Measurements from ENCODE around the gene GPC5. TPM values are rescaled to one million over a fixed set of nuclear protein-coding genes. Genes with fewer than 3 reads are reported as not detected.
"Not testable (repeated sequence)": the region's sequence is repeated elsewhere in the genome, so short reads cannot be mapped to it uniquely, and the experiment has no call there.

Gene GPC5
- 2.2 TPM for total RNA-seq

DNA sequence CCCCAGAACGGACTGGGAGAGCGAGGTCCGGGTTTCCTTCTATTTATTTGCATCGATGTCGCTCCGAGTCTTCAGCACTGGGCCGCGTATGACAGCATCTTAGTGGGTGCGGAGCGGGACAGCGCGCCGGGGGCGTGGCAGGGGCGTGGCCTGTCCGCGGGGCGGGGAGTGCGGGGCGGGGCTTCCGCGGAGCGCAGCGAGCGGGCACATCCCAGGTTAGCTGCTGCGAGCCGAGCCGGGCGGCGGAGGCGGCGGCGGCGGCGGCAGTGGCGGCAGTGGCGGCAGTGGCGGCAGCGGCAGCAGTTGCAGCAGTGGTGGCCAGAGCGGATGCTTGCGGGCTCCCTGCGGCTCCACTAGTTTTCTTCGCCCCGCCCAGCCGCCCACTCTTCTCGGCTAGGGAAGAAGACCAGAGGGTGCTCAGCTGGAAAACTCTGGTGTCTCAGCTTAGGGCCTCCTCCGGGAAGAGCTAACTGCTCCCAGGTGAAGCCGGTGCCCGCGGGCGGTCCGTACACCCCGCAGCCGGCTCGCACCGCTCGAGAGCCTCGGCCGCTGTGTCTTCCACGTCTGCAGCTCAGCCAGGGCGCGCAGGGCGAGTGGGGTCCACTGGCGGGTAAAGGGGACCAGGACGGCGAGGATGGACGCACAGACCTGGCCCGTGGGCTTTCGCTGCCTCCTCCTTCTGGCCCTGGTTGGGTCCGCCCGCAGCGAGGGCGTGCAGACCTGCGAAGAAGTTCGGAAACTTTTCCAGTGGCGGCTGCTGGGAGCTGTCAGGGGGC, at the start of gene GPC5:
TSS of gene GPC5 (plus strand) at position 209 of the 776 bp plus-strand sequence.
- peak; percentile 39 for DNase-seq

DNA sequence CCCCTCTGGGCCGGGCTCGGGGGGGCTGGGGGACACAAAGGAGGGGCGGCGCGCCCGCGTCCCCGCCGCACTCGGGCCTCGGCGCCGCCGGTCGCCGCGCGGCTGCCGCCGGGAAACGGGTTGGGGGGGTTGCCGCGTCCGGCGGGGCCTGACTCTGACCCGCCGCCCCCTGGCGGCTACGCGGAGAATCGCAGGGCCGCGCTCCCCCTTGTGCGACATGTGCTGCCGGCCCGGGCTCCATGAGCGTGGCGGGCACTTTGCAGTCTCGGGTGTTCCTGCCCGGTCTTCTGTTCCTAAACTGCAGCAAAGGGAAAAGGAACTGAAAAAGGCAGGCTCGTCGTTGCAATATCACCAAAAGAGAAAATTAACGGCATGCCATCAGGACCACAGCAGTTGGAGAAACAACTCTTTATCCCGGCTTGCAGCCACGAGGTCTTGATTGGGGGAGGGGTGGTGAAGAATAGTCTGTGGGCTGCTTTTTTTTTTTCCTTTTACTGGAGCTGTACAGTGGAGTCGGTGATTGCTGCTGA, 49.5 kb upstream of the GPC5 start:
- DNase-seq, result peak; percentile 78

DNA sequence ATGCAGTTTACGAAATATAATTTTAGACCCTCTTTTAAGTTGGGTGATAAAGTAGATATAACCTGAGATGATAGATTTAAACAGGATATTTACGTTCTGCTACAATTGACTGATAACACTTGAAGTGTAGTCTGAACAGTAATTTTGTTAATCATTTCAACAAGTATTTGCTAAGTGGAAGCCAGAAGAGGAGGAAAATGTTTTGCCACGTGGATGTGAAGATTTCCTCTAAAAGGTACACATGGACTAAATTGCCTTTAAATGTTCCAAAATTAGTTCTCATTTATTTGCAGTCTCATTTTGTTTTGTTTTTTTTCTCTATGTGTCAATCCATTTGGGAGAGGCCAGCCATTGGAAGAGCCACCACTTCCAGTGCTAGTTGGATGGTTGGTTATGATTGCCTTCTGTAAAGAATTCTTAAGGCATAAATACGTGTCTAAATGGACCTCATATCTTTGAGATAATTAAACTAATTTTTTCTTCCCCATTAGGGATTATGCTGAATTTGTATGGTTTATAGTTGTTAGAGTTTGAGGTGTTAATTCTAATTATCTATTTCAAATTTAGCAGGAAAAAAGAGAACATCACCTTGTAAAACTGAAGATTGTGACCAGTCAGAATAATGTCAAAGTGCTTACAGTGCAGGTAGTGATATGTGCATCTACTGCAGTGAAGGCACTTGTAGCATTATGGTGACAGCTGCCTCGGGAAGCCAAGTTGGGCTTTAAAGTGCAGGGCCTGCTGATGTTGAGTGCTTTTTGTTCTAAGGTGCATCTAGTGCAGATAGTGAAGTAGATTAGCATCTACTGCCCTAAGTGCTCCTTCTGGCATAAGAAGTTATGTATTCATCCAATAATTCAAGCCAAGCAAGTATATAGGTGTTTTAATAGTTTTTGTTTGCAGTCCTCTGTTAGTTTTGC, 48.2 kb upstream of the GPC5 start:
- DNase-seq, result no peak

DNA sequence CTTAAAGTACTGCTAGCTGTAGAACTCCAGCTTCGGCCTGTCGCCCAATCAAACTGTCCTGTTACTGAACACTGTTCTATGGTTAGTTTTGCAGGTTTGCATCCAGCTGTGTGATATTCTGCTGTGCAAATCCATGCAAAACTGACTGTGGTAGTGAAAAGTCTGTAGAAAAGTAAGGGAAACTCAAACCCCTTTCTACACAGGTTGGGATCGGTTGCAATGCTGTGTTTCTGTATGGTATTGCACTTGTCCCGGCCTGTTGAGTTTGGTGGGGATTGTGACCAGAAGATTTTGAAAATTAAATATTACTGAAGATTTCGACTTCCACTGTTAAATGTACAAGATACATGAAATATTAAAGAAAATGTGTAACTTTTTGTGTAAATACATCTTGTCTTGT, 47.3 kb upstream of the GPC5 start:
- DNase-seq, result no peak

- DNase-seq, result no peak
Observed at GRCh38 chr13:91351980-91352379, 46.4 kb upstream of the GPC5 start.

DNA sequence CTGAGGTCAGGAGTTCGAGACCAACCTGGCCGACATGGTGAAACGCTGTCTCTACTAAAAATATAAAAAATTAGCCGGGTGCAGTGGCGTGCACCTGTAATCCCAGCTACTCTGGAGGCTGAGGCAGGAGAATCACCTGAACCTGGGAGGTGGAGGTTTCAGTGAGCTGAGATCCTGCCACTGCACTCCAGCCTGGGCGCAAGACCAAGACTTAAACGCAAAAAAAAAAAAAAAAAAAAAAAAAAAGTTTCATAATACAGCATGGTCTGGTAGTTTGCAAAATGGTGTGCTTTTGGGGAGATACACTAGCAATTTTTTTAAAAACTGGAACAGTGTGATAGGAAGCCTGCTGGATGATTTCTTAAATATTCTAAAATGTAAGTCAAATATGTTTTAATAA, 45.5 kb upstream of the GPC5 start:
- DNase-seq, result not testable (repeated sequence)

DNA sequence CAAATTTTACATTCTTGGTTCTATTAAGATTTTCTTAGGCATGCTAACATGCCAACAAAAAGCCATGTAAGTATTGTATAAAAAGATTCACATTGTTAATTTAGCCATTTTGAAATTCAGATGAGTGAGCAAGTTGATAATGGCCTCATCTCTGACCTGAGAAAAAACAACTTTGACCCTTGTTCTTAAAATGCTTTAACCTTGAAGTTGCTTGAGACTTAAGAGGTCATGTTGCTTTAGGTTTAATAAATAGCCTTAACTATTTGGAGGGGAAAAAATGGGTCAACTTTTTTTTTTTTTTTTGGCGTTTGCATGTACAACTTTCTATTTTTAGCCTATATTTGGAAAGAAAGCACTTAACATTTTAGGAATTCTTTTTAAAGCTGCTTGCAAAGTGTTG, 44.9 kb upstream of the GPC5 start:
- no peak for DNase-seq

DNA sequence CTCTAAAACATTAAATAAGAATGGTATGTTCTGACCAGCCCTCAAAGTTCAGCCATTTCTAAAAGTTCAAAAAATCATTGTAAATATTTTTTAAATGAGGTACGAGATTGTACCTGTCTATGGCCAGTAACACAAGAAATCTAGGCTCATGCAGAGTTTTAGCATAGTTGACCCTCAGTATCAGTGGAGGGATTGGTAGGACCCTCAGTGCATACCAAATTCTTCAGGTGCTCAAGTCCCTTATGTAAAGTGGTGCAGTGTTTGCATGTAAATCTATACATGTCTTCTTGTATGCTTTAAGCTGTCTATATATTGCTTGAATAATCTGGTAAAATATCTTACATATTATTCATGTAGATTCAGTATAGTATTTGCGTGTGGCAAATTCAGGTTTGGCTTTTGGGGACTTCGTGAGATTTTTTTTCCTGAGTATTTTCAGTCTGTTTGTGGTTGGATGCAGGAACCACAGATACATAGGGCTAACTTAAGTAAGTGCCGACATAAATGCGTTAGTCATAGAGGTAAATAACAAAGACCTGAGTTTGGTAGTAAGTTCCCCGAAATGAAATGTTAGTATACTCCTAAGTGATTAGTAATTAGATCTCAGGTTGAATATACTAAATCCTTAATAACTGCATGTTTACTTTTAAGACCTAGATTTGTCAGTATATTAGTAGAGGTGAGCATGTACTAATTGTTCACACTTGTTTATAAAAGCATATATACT, 43.2 kb upstream of the GPC5 start:
- no peak for DNase-seq

GRCh38 chr13:91355826-91356710, 42.4 kb upstream of the GPC5 start:
- no peak for DNase-seq

DNA sequence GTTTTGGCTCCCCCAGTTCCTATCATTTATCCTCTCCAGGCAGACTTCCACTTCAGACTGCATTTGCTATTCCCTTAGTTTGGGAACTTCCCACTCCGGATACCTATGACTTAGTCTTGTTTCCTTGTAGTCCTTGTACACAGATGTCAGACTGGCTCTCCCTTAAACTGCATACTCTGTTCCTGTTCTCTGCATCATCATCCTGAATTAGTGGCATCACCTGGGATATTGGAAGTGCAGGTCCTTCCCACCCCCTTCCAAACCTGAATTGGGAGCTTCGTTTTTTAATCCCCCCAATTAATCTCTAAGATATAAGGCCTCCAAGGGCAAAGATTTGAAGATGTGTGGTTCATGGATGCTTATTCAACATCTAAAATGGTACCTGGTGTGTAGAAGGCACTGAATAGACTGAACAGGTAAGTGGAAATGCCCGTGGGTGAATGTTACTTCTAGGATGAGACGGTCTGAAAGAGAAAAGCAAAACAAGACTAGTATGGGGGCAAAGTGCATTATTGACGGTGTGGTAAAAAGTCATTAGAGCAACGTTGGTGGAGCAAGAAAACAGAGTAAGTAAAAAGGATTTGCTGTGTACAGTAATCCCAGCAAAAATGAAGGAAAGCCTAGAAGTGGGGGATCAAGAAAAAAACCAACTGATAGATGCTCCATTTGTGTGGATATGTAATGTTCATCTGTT, 41.4 kb upstream of the GPC5 start:
- no peak for DNase-seq

GRCh38 chr13:91357613-91358386, 40.6 kb upstream of the GPC5 start:
- no peak for DNase-seq

GRCh38 chr13:91358387-91358782, 40.0 kb upstream of the GPC5 start:
- DNase-seq, result no peak

DNA sequence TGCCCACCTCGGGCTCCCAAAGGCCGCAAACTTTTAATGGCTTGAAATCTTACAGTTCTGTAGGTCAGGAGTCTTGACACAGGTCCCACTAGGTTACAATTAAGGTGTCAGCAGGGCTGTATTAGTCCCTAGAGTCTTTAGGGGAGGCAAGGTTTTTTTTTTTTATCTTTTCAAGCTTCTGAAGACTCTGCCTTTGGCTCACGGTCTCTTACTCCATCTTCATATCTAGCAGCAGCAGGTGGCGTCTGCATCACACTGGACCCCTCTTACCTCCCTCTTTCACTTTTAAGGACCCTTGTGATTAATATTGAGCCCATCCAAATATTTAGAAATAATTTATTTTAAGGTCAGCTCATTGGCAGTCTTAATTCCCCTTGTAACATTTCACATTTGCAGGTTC, 39.3 kb upstream of the GPC5 start:
- DNase-seq, result no peak

DNA sequence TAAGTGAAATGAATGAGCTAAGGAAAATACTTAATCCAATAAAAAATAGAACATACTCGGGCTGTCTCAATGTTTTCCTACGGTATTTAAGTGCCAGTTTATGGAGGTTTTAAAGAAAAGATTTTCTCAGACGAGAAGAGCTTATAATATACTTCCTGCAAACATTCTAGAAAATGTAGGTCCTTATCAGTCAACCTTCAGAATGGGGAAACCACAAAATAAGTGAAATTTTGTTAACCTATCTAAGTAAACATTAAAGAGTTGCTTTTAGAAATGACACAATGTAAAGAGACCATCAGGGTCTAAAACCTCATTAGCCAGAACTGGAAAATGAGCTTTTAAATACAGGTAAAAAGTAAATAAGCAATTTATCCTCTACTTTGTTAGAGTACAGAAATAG, 38.8 kb upstream of the GPC5 start:
- no peak for DNase-seq

DNA sequence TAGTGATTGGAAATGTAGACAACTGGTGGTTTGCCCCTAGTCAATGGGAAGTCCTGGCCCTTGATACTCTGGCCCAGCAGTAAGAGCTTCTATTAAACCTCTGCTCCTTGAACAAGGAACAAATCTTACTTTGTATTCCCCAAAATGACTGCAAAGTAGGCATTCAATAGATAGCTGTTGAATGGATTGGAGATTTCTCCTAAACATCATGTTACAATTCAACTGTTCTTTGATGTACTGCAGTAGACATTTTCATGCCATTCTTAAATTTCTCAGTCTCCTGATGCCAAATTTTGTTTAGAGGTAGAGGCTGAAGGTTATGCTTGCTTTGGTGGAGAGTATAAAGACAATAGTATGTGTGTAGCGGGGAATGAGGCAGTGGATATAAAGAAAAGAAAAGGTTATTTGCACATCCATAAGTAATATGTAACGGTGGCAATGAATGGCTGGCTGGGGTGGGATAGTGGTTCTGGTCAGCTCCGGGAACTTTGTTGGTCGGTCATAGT, 38.1 kb upstream of the GPC5 start:
- no peak for DNase-seq

- DNase-seq, result no peak
Observed at GRCh38 chr13:91361755-91362271, 36.6 kb upstream of the GPC5 start.

- DNase-seq, result peak; percentile 48
Observed at GRCh38 chr13:91362908-91363307, 35.5 kb upstream of the GPC5 start.

DNA sequence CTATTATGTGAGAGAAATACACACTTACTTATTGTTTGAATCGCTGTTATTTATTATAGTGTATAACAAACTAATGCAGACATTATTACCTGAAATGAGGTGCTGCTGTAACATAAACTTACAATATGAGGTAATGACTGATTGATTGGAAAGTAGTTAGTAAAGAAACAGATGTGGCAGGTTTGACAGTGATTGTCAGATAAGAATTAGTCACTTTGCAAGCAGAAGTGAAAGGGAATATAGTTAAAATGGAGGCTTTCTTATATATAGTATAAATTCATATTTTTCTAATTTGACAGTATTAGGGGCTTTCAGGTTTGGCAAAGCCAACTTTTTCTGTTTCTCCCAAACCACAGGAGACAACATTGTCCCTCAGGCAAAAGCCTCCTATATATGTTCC, 30.3 kb upstream of the GPC5 start:
- DNase-seq, result no peak

DNA sequence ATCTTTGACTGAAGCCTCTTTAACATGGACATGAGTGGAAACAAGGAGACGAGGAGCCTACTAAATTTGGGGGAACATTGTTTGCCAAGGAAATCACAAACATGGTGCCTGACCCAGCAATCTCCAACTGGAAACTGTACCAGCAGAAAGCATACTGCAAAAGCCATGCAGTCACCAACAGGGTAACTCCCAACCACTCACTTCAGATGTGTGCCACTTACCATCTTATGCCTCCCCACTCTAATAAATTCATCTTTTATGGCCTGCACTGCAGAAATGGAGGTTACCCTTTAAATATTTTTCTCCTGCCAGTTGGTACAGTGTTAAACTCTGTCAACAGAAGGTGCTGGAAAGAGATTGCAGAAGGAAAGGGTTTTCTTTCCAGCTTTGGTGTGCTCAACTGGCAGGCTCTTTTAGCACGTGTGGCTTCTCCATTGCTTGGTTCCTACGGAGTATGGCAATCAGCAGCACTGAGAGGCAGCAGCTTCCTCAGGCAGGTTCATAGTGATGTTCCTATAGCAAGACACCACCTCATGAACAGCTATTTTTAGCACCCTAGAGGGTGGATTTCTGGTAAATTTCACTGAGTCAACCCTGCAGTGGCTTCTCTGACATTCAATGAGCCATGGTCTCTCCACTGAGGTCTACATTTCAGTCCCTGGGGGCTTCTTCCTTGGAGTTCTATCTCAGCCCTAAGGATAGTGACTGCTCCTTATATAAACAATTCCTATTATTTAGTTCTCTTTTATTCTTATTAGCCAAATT, 29.6 kb upstream of the GPC5 start:
- DNase-seq, result no peak
